GM18507 (cell line): Measurements from ENCODE around the gene ANKFN1.
"Not testable (repeated sequence)": the region's sequence is repeated elsewhere in the genome, so short reads cannot be mapped to it uniquely, and the experiment has no call there.

ENCODE experiments used
- DNase-seq: peaks from one replicate; pipeline ENCODE4 v3.0.0; 2011; ENCODE audit warnings: low read depth; ENCODE audit not compliant: insufficient read length; ENCODE audit errors: extremely low spot score
- FAIRE-seq: peaks from 2 replicates; lab custom pipeline; 2011; peaks lifted over from hg19 to GRCh38; lab: Jason Lieb, UNC

Gene ANKFN1

GRCh38 chr17:56412356-56412755, 259.1 kb downstream of the ANKFN1 start:
- DNase-seq, FAIRE-seq: not testable (repeated sequence)

GRCh38 chr17:56416682-56417351, 263.5 kb downstream of the ANKFN1 start:
- DNase-seq = no peak
- FAIRE-seq = no peak

GRCh38 chr17:56424005-56424404, 270.7 kb downstream of the ANKFN1 start:
- DNase-seq = no peak
- no peak for FAIRE-seq

- DNase-seq (no peak), FAIRE-seq (no peak)
Measured at GRCh38 chr17:56424543-56425044, 271.3 kb downstream of the ANKFN1 start.

- DNase-seq (no peak), FAIRE-seq (no peak)
Measured at GRCh38 chr17:56425483-56425882, 272.2 kb downstream of the ANKFN1 start.

- FAIRE-seq = no peak
Measured at GRCh38 chr17:56426901-56427300, 273.6 kb downstream of the ANKFN1 start.

GRCh38 chr17:56431736-56432135, 278.5 kb downstream of the ANKFN1 start:
- no peak for DNase-seq
- no peak for FAIRE-seq

More at GRCh38 chr17:56426901-56427300, 273.6 kb downstream of the ANKFN1 start:
- DNase-seq = no peak

- FAIRE-seq (no peak), DNase-seq (no peak)
Measured at GRCh38 chr17:56432443-56432842, 279.2 kb downstream of the ANKFN1 start.

GRCh38 chr17:56434610-56435009, 281.3 kb downstream of the ANKFN1 start:
- no peak for DNase-seq
- no peak for FAIRE-seq

- DNase-seq = no peak
- FAIRE-seq = no peak
Measured at GRCh38 chr17:56436142-56436541, 282.9 kb downstream of the ANKFN1 start.

GRCh38 chr17:56440419-56440818, 287.1 kb downstream of the ANKFN1 start:
- no peak for DNase-seq

GRCh38 chr17:56441308-56441707, 288.0 kb downstream of the ANKFN1 start:
- DNase-seq (no peak), FAIRE-seq (no peak)

More at GRCh38 chr17:56440419-56440818, 287.1 kb downstream of the ANKFN1 start:
- no peak for FAIRE-seq

GRCh38 chr17:56445692-56446411, 292.6 kb downstream of the ANKFN1 start:
- DNase-seq = no peak
- FAIRE-seq = no peak

- no peak for DNase-seq
- FAIRE-seq = no peak
Measured at GRCh38 chr17:56447171-56447570, 293.9 kb downstream of the ANKFN1 start.

- FAIRE-seq = no peak
- DNase-seq = no peak
Measured at GRCh38 chr17:56448371-56448770, 295.1 kb downstream of the ANKFN1 start.

GRCh38 chr17:56449176-56449575, 295.9 kb downstream of the ANKFN1 start:
- FAIRE-seq = no peak
- DNase-seq = no peak

- no peak for DNase-seq
Measured at GRCh38 chr17:56451629-56452028, 298.4 kb downstream of the ANKFN1 start.

GRCh38 chr17:56452461-56452860, 299.2 kb downstream of the ANKFN1 start:
- no peak for FAIRE-seq

More at GRCh38 chr17:56451629-56452028, 298.4 kb downstream of the ANKFN1 start:
- FAIRE-seq = no peak

GRCh38 chr17:56457501-56457900, 304.2 kb downstream of the ANKFN1 start:
- DNase-seq (no peak), FAIRE-seq (no peak)

More at GRCh38 chr17:56452461-56452860, 299.2 kb downstream of the ANKFN1 start:
- DNase-seq = no peak

- no peak for FAIRE-seq
Measured at GRCh38 chr17:56465886-56466285, 312.6 kb downstream of the ANKFN1 start.

GRCh38 chr17:56468840-56469239, 315.6 kb downstream of the ANKFN1 start:
- no peak for FAIRE-seq

More at GRCh38 chr17:56465886-56466285, 312.6 kb downstream of the ANKFN1 start:
- no peak for DNase-seq

More at GRCh38 chr17:56468840-56469239, 315.6 kb downstream of the ANKFN1 start:
- DNase-seq = no peak
